ENCODE data around the gene SCN9A. TPM values are rescaled to one million over a fixed set of nuclear protein-coding genes. Genes with fewer than 3 reads are reported as not detected.

Gene SCN9A
- total and polyA plus RNA-seq, 10 of the 15 experiments (the other 5 are each of a cell fraction or from before 2014, with no cell fraction given), result 0.04 to 0.08 (median 0.08) TPM; not detected in 7

DNA sequence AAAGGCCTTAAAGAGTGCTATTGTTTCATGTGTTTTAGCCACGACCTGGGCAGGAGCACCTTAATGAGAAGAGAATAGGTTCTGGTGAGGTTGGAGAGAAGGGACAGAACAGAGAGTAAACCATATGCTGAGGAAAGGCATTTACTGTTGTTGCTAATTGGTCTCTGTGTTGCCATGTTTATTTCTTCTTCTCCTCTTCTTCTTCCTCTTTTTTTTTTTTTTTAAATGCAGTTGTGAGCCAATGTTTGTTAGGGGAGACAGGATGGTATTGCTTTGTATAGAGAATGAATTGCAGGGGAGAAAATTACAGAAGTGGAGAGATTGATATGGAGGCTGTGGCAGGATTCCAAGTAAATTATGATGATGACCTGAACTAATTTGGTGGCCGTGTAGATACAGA is 2.6 kb downstream of the SCN9A start:
- intact Hi-C loops (cut with micrococcal nuclease; ENCODE audit: unreplicated experiment) (no loop called here), in situ Hi-C loops (cut with MboI) (no loop called here)
- H3K36me3 ChIP-seq (ENCODE audit: control insufficient read depth in 2 of 2, insufficient read depth in 2 of 2, low read length in 1 of 2), result no peaks in the 10 kb centered on the region
- no TSS peak for BruUV-seq (replicated peaks)
- H3K27ac ChIP-seq (ENCODE audit: control insufficient read depth, insufficient read depth), result no peak overlapping the region
- WGBS (ENCODE audit: insufficient coverage, insufficient replicate concordance, low lambda C conversion rate, missing lambda C conversion rate), result 0% methylated on average over 2 of the region's 2 CpGs
- RAD21 ChIA-PET (ENCODE audit: unreplicated experiment), result no interaction called here
- H3K9me3 ChIP-seq (replicated peaks; ENCODE audit: control insufficient read depth, insufficient read depth, low read length), result no peaks in the 10 kb centered on the region
- H4K20me1 ChIP-seq (ENCODE audit: control insufficient read depth, insufficient read depth), result no peaks in the 10 kb centered on the region
- DNase-seq (ENCODE audit: low read depth, low spot score), result no peak
- no peak overlapping the region for H3K9ac ChIP-seq (ENCODE audit: control insufficient read depth, insufficient read depth, low read length)
- H3K4me1 ChIP-seq (ENCODE audit: control insufficient read depth, insufficient read depth, low read length), result no peaks in the 10 kb centered on the region
- H2AFZ ChIP-seq (ENCODE audit: control insufficient read depth, low read depth, low read length), result no peak overlapping the region
- FAIRE-seq, result no peak
- no peak overlapping the region for H3K4me2 ChIP-seq (ENCODE audit: control insufficient read depth, insufficient read depth)
- ATAC-seq, result no peak
- POLR2A ChIA-PET, result no interaction called here
- no peaks in the 10 kb centered on the region for H3K79me2 ChIP-seq (ENCODE audit: control insufficient read depth, insufficient read depth, low read length)
- no peaks in the 10 kb centered on the region; a peak in 3 of 4 replicates for H3K27me3 ChIP-seq (replicated peaks in 1 of 2; ENCODE audit: control insufficient read depth in 2 of 2, insufficient read depth in 2 of 2, low read length in 1 of 2)
- CTCF ChIA-PET, result interaction anchor here (0.6 kb wide), 1 partner anchor 102 kb away, joined by 3 read pairs; no protein-coding TSS in a partner anchor
- no peak overlapping the region for H3K4me3 ChIP-seq
- no peak for TF ChIP-seq IKZF2 (IDR thresholded peaks at IDR 0.05)
- TF ChIP-seq BMI1 (IDR thresholded peaks at IDR 0.05; ENCODE audit: borderline replicate concordance), result no peak
- no peak for TF ChIP-seq YBX1 (IDR thresholded peaks at IDR 0.05)
- TF ChIP-seq IKZF1 (conservative IDR thresholded peaks at IDR 0.05), result no peak
- no peak for TF ChIP-seq GATAD2B (conservative IDR thresholded peaks at IDR 0.05; ENCODE audit: low read depth)
- no peak for TF ChIP-seq TBL1XR1 (IDR thresholded peaks at IDR 0.05; ENCODE audit: low read depth, low read length)
- no peak for TF ChIP-seq ZNF217 (IDR thresholded peaks at IDR 0.05)
- TF ChIP-seq RELA (IDR thresholded peaks at IDR 0.05; ENCODE audit: borderline replicate concordance, partially characterized antibody), result no peak
- no peak for TF ChIP-seq MTA3 (IDR thresholded peaks at IDR 0.05; ENCODE audit: borderline replicate concordance, low read length)
- TF ChIP-seq, protein P1, sequence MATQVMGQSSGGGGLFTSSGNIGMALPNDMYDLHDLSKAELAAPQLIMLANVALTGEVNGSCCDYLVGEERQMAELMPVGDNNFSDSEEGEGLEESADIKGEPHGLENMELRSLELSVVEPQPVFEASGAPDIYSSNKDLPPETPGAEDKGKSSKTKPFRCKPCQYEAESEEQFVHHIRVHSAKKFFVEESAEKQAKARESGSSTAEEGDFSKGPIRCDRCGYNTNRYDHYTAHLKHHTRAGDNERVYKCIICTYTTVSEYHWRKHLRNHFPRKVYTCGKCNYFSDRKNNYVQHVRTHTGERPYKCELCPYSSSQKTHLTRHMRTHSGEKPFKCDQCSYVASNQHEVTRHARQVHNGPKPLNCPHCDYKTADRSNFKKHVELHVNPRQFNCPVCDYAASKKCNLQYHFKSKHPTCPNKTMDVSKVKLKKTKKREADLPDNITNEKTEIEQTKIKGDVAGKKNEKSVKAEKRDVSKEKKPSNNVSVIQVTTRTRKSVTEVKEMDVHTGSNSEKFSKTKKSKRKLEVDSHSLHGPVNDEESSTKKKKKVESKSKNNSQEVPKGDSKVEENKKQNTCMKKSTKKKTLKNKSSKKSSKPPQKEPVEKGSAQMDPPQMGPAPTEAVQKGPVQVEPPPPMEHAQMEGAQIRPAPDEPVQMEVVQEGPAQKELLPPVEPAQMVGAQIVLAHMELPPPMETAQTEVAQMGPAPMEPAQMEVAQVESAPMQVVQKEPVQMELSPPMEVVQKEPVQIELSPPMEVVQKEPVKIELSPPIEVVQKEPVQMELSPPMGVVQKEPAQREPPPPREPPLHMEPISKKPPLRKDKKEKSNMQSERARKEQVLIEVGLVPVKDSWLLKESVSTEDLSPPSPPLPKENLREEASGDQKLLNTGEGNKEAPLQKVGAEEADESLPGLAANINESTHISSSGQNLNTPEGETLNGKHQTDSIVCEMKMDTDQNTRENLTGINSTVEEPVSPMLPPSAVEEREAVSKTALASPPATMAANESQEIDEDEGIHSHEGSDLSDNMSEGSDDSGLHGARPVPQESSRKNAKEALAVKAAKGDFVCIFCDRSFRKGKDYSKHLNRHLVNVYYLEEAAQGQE (IDR thresholded peaks at IDR 0.05; ENCODE audit: low read depth, low read length), result no peak
- no peak for TF ChIP-seq SREBF1 (IDR thresholded peaks at IDR 0.05; ENCODE audit: low read length)
- no peak for TF ChIP-seq TAF1 (IDR thresholded peaks at IDR 0.05; ENCODE audit: borderline replicate concordance, low read depth, low read length)
- TF ChIP-seq, protein P2, sequence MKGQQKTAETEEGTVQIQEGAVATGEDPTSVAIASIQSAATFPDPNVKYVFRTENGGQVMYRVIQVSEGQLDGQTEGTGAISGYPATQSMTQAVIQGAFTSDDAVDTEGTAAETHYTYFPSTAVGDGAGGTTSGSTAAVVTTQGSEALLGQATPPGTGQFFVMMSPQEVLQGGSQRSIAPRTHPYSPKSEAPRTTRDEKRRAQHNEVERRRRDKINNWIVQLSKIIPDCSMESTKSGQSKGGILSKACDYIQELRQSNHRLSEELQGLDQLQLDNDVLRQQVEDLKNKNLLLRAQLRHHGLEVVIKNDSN (IDR thresholded peaks at IDR 0.05; ENCODE audit: borderline replicate concordance, extremely low read length, insufficient read depth, low read depth, low read length), result no peak
- TF ChIP-seq NR2C2 (IDR thresholded peaks at IDR 0.05; ENCODE audit: borderline replicate concordance, control insufficient read depth, insufficient read length, low read depth), result no peak
- no peak for TF ChIP-seq MTA2 (IDR thresholded peaks at IDR 0.05; ENCODE audit: low read depth)
- TF ChIP-seq, protein P3, sequence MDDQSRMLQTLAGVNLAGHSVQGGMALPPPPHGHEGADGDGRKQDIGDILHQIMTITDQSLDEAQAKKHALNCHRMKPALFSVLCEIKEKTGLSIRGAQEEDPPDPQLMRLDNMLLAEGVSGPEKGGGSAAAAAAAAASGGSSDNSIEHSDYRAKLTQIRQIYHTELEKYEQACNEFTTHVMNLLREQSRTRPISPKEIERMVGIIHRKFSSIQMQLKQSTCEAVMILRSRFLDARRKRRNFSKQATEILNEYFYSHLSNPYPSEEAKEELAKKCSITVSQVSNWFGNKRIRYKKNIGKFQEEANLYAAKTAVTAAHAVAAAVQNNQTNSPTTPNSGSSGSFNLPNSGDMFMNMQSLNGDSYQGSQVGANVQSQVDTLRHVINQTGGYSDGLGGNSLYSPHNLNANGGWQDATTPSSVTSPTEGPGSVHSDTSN (IDR thresholded peaks at IDR 0.05; ENCODE audit: insufficient replicate concordance, low read depth, low read length), result no peak
- TF ChIP-seq ATF7 (IDR thresholded peaks at IDR 0.05; ENCODE audit: low read depth), result no peak
- SMC1A ChIA-PET (ENCODE audit: uncharacterized antibody, unreplicated experiment), result no interaction called here

All from GM12878 (cell line).